NCI-H774 (cell line): Measurements from ENCODE around the gene KAT14.
"Not testable (repeated sequence)": the region's sequence is repeated elsewhere in the genome, so short reads cannot be mapped to it uniquely, and the experiment has no call there.

ENCODE experiments used
- DNase-seq: peaks from one replicate; lab custom pipeline; 2025; lab: John Stamatoyannopoulos, UW

Gene KAT14, protein sequence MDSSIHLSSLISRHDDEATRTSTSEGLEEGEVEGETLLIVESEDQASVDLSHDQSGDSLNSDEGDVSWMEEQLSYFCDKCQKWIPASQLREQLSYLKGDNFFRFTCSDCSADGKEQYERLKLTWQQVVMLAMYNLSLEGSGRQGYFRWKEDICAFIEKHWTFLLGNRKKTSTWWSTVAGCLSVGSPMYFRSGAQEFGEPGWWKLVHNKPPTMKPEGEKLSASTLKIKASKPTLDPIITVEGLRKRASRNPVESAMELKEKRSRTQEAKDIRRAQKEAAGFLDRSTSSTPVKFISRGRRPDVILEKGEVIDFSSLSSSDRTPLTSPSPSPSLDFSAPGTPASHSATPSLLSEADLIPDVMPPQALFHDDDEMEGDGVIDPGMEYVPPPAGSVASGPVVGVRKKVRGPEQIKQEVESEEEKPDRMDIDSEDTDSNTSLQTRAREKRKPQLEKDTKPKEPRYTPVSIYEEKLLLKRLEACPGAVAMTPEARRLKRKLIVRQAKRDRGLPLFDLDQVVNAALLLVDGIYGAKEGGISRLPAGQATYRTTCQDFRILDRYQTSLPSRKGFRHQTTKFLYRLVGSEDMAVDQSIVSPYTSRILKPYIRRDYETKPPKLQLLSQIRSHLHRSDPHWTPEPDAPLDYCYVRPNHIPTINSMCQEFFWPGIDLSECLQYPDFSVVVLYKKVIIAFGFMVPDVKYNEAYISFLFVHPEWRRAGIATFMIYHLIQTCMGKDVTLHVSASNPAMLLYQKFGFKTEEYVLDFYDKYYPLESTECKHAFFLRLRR

GRCh38 chr20:18137412-18138265 is at the start of gene KAT14, which contains the start of gene PET117:
Gene KAT14, plus strand, starts transcription at chr20:18137863. Its CDS starts 4,798 bp downstream, at chr20:18142661.
Gene PET117, plus strand, starts transcription at chr20:18137863. Its CDS starts 93 bp downstream, at chr20:18137956.
- peak; percentile 83 for DNase-seq

DNA sequence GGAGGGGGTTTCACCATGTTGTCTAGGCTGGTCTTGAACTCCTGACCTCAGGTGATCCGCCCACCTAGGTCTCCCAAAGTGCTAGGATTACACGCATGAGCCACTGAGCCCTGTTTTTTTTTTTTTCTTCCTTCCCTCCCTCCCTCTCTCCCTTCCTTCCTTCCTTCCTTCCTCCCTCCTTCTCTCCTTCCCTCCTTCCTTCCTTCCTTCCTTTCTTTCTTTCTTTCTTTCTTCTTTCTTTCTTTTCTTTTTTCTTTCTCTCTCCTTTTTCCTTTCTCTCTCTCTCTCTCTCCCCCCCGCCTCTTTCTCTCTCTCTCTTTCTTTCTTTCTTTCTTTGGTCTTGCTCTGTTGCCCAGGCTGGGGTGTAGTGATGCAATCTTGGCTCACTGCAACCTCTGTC is 49.4 kb upstream of the KAT14 start:
- not testable (repeated sequence) for DNase-seq

DNA sequence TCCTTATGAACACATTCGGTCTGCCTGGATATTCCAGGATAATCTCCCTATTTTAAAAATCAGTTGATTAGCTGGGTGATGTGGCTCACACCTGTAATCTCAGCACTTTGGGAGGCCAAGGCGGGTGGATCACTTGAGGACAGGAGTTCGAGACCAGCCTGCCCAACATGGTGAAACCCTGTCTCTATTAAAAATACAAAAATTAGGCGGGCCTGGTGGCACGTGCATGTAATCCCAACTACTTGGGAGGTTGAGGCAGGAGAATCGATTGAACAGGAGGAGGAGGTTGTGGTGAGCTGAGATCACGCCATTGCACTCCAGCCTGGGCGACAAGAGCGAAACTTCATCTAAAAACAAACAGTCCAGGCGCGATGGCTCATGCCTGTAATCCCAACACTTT is 48.8 kb upstream of the KAT14 start:
- not testable (repeated sequence) for DNase-seq

GRCh38 chr20:18090044-18090443 is 47.6 kb upstream of the KAT14 start:
- DNase-seq, result no peak

DNA sequence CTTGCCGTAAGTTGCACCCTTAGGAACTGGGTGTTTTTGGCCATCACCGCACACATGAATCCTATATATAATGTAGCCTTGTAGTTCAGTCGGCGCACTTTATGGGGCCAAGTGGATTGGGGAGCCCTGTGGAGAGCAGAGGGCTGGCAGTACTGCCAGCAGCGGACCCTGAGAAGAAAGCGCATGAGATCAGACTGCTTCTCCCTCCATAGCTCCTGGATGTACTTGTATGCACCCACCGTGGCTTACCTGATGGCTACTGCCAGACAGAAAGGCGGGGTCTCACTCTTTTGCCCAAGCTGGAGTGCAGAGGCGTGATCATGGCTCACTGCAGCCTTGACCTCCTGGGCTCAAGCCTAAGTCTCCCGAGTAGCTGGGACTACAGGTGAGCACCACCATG is 47.2 kb upstream of the KAT14 start:
- DNase-seq, result no peak

GRCh38 chr20:18091623-18092022 is 46.0 kb upstream of the KAT14 start:
- no peak for DNase-seq

- DNase-seq, result no peak
Measured at GRCh38 chr20:18092890-18093289, 44.8 kb upstream of the KAT14 start.

DNA sequence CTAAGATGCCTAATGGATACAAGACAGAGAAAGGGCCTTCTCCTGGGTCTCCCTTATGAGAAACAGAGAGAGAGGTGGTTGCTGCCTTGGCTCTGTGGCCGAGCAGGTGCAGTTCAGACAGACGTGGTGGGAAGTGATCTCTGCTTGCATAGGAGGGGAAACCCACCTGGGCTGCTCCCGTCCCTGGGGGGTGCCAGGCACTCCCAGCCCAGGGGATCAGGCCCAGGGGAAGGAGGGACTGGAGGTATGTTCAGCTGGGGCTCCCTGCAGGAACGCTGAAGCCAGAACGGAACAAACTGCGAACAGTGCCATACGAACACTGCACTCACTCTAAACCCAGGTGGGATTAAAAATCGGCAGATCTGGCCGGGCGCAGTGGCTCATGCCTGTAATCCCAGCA is 44.3 kb upstream of the KAT14 start:
- DNase-seq, result no peak

- no peak for DNase-seq
Measured at GRCh38 chr20:18094191-18094590, 43.5 kb upstream of the KAT14 start.

DNA sequence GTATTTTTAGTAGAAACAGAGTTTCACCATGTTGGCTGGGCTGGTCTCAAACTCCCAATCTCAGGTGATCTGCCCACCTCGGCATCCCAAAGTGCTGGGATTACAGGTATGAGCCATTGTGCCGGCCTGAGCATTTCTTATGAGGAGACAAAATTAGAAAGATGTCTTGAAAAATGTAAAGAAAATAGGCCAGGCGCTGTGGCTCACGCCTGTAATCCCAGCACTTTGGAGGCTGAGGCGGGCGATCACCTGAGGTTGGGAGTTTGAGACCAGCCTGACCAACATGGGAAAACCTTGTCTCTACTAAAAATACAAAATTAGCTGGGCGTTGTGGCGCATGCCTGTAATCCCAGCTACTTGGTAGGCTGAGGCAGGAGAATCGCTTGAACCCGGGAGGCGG is 37.1 kb upstream of the KAT14 start:
- not testable (repeated sequence) for DNase-seq

GRCh38 chr20:18101125-18101810 is 36.4 kb upstream of the KAT14 start:
- DNase-seq, result no peak

GRCh38 chr20:18103497-18103896 is 34.2 kb upstream of the KAT14 start:
- peak; percentile 69 for DNase-seq

DNA sequence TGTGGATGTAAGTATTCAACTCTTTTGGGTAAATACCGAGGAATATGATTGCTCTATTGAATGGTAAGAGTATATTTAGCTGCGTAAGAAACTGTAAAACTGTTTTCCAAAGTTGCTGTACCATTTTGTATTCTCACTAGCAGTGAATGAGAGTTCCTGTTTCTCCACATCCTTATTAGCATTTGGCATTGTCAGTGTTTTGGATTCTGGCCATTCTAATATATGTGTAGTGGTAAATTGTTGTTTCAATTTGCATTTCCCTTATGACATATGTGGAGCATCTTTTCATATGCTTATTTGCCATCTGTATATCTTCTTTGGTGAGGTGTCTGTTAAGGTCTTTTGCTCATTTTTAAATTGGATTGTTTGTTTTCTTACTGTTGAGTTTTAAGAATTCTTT is 29.3 kb upstream of the KAT14 start:
- DNase-seq, result no peak

DNA sequence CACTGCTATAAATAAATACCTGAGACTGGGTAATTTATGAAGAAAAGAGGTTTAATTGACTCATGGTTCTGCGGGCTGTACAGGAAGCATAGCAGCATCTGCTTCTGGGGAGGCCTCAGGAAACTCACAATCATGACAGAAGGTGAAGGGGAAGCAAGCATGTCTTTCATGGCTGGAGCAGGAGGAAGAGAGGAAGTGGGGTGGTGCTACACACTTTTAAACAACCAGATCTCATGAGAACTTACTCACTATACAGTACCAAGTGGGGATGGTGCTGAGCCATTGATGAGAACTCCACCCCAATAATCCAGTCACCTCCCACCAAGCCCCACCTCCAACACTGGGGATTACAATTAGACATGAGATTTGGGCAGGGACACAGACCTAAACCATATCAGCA is 9.1 kb upstream of the KAT14 start:
- DNase-seq, result not testable (repeated sequence)

DNA sequence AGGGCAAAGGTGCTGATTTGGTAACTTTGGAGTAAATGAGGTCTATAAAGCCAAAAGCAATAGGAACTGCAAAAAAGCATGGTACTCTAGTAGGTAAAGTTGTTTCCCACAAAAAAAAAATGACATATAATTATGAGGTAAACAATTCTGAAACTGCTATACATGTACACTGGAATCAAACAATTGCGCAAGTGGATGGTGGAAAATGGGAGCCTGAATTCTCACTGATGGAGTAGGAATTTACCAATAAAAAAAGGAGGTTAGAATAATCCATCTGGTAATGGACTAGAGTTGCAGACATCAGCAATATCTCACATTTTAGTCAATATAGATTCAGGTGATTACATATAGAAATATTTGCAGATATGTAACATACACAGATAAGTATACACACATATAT is 5.0 kb upstream of the KAT14 start:
- DNase-seq, result no peak

DNA sequence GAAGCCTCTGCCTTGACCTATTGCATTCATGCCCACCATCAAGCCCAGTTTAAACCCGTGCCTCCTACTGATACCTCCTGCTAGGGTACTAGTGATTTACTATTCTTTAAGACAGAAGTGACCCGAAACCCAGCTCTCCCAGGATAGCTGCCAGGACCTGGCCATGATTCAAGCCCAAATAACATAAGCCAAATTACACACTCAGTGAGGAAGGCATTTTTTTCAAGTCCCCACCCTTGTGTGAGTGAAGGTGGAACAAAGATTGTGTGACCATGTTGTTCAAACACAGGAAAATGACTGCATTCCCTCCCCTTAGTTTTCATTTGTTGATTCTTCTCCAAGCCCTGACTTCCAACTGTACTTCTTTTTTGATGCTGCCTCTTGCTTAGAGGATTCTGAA is 3.7 kb upstream of the KAT14 start:
- DNase-seq, result no peak

DNA sequence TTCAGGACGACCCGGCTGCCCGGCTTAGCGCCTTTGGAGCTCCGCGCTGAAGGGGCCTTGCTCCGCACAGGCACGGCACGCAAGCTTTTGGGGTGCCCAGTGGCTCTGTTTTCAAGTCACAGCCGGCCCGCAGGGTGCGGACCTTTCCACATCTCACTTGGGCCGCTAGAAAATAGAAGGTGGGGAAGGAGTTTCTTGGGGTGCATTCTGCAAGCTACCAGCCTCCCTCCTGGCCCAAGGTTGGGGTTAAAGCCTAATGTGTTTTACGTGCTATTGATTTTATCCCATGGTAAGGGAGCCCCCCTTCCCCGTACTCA is 561 bp downstream of the KAT14 start:
- DNase-seq, result no peak

- no peak for DNase-seq
Measured at GRCh38 chr20:18138639-18139583, 1.2 kb downstream of the KAT14 start.

- no peak for DNase-seq
Measured at GRCh38 chr20:18139832-18140231, 2.2 kb downstream of the KAT14 start.

DNA sequence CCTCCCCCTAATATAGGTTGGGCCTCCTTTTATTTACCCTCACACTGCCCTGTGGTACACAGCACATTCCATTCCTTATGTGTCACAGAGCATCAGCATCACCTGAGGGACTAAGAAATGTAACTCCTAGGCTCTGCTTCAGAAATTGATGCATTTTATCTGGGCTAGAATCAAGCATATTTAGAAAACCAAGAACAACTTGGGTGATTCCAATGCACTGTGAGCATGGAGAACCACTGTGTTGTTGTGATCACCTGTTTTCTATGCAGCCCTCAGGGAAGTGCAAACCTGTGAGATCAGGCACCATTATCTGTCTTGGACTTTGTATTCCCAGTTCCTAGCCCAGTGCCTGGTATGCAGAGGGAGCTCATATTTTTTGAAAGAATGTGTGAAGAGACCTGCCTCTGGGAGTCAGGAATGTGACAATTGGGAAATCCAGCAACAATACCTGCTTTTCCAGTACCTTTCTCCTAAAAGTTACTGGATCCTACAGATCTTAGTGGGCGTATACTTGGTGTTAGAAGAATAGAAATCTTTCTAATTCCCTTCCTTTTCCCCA is 7.0 kb downstream of the KAT14 start:
- DNase-seq, result no peak
